22Rv1 (cell line): ENCODE measurements around the gene RAX2.

Experiments
- H3K27ac ChIP-seq: fragments of 450-650 bp; 2 replicates; pipeline ENCODE4 v1.5.1; 2017
- CTCF ChIP-seq: fragments of 450-650 bp; IDR thresholded peaks from 2 replicates; pipeline ENCODE4 v1.5.1; 2017; ENCODE audit warnings: mild to moderate bottlenecking
- ZFX ChIP-seq: fragments of 450-650 bp; IDR thresholded peaks from 2 replicates; pipeline ENCODE4 v1.6.1; 2017; ENCODE audit warnings: antibody characterized with exemption, borderline replicate concordance

Gene RAX2

GRCh38 chr19:3775374-3775711, 3.3 kb upstream of the RAX2 start:
- no peak overlapping the region for H3K27ac ChIP-seq
- TF ChIP-seq ZFX (no peak), CTCF (no peak)

- TF ChIP-seq CTCF = no peak
- TF ChIP-seq ZFX = no peak
- H3K27ac ChIP-seq = no peak overlapping the region
These were observed 2.8 kb upstream of the RAX2 start for GRCh38 chr19:3774621-3775373.

- no peak for TF ChIP-seq ZFX
- no peak for TF ChIP-seq CTCF
- H3K27ac ChIP-seq = no peak overlapping the region
These were observed 1.9 kb upstream of the RAX2 start for GRCh38 chr19:3773814-3774515.

- no peak for TF ChIP-seq ZFX
- TF ChIP-seq CTCF = no peak
- no peak overlapping the region for H3K27ac ChIP-seq
These were observed 775 bp downstream of the RAX2 start for GRCh38 chr19:3771000-3771905.

GRCh38 chr19:3770136-3770999, 1.7 kb downstream of the RAX2 start:
- no peak for TF ChIP-seq CTCF
- H3K27ac ChIP-seq = no peak overlapping the region

- no peak for TF ChIP-seq ZFX
- no peak for TF ChIP-seq CTCF
- no peak overlapping the region for H3K27ac ChIP-seq
These were observed 2.5 kb downstream of the RAX2 start for GRCh38 chr19:3769494-3769893.
